ENCODE data around the gene ARHGEF28.

The ARHGEF28 gene

DNA sequence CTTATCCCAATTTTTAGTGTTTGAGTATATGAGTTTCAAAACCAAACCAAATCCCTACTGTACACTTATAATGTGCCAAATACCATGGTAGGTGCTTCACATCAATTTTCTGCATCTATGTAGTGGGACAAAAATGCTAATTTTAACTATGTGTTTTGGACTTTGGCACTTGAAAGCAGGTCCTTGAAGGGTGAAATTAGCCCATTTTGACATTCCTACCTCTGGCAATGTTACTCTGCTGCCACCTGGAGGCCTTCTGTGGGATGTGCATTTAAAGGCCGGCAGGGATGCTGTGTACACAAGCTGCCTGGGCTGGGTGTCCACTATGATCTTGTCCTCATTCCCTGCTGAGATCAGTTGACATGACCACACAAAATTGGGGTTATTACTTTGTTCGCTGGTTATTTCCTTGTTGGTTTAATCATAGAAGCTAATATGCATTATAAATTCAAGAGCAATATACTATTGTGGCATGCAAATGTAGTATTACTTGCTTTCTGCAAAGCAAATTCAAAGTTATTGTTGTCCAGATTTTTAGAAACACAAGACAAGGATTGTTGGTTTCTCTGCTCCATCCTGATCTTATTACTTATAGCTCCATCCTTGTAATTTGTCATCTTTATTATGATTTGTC is 166.8 kb downstream of the ARHGEF28 start:
- peak; percentile 39 for DNase-seq

- DNase-seq, result no peak
These were observed 167.9 kb downstream of the ARHGEF28 start for GRCh38 chr5:73793911-73794310.

- no peak for DNase-seq
These were observed 170.5 kb downstream of the ARHGEF28 start for GRCh38 chr5:73796164-73797131.

GRCh38 chr5:73797132-73797510 is 171.1 kb downstream of the ARHGEF28 start:
- DNase-seq, result no peak

GRCh38 chr5:73799401-73799972 is 173.5 kb downstream of the ARHGEF28 start:
- DNase-seq, result no peak

- no peak for DNase-seq
These were observed 175.7 kb downstream of the ARHGEF28 start for GRCh38 chr5:73801686-73802085.

GRCh38 chr5:73805449-73805848 is 179.5 kb downstream of the ARHGEF28 start:
- DNase-seq, result no peak

GRCh38 chr5:73808911-73809310 is 182.9 kb downstream of the ARHGEF28 start:
- DNase-seq, result no peak

- DNase-seq, result no peak
These were observed 184.4 kb downstream of the ARHGEF28 start for GRCh38 chr5:73810429-73810828.

GRCh38 chr5:73812457-73812856 is 186.5 kb downstream of the ARHGEF28 start:
- DNase-seq, result no peak

DNA sequence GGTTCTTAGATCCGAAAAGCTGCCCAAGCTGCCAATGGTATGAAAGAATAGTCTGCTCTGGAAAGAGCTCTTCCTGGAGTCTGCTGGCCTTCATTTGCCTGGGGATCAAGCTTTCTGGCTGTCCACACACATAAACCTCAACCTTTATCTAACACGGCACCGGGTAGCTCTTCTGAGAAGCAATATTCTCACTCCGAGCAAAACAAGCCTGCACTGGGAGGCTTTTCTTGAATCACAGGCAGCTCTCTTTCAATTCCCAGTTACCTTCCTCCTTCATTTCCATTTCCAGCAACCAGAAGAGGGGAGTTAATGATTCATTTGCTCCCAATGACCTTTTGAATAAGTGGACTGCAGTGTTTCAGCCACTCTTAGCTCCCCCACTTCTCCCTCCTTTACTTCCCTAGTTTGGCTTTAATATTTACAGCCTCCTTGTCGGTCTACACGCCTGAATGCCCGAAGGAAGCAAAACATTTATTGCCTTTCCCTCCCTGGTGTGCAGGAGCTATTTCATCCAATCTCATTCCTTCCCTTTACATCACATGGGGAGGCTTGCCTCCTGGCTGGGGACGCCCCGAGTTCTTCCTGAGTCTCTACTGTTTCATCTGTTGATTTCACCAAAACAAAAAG is 187.1 kb downstream of the ARHGEF28 start:
- no peak for DNase-seq

- DNase-seq, result no peak
These were observed 188.3 kb downstream of the ARHGEF28 start for GRCh38 chr5:73814233-73814846.

GRCh38 chr5:73815631-73816030 is 189.6 kb downstream of the ARHGEF28 start:
- no peak for DNase-seq

DNA sequence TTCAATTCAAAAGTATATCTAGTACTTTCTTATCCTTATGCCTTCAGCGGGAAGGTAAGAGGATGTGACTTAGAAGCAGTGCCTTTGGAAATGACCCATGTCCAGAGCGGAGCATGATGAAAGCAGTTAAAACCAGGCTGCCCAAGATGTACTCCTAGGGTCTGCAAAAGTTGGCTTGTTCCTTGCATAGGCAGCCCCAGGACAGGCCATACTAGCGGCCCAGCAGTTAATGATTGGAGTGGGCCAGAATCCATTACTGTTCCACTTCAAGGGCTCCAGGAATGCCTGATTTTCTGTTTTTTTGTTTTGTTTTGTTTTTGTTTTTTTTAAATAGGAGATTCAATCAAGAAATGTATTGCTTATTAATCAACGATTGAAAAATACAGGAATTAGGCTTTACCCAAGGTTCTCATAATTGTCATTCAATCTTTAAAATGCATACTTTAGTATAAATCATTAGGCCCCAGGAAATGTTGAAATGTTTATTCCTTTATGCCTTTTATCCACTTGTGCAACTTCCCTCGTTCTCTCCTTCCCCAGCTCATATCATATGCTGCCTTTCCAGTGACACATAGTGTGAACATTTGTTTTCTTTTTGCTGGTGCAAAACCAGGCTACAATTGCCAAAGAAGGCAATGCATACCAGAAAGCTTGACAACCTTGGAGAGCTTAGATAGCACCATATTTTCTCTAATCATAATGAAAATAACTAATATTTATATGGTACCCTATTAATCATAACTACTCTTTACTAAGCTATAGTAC is 190.8 kb downstream of the ARHGEF28 start:
- DNase-seq, result no peak

DNA sequence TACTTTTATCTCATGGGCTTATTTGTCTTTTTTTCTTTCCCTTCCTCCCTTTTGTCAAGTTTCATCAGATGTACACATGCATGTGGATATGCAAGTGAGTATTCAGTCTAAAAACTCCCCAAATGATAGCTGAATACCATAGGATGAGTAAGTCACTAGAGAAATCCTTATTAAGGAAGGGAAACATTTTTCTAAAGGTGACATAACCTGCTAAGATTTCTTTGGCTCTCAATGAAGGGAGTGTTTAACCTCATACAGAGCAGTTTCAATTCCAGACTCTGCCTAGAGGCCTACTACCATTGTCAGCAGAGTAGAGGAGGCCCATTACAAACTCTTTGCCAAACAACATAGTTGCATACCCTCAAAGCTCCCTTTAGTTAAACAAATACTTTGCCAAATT is 192.4 kb downstream of the ARHGEF28 start:
- DNase-seq, result no peak

DNA sequence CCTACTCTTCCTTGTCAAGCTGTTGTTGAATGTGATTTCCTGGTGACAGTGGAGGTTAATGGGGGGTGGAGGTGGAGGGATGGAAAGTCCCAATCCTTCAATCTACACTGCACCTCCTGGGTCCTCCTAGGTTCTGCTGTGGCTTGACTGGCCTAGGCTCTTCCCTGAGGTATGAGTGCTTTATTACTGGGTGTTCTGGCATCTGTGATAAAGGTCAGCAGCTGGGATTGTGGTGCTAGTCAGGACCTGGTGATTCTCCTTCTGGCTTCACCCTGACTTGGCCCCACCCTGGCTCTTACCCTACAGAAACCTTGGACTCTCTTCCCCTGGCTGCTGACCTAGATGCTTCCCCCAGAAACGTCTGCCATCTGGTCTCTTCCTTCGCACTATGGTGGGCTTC is 194.3 kb downstream of the ARHGEF28 start:
- DNase-seq, result no peak

- no peak for DNase-seq
These were observed 195.0 kb downstream of the ARHGEF28 start for GRCh38 chr5:73821003-73821402.

DNA sequence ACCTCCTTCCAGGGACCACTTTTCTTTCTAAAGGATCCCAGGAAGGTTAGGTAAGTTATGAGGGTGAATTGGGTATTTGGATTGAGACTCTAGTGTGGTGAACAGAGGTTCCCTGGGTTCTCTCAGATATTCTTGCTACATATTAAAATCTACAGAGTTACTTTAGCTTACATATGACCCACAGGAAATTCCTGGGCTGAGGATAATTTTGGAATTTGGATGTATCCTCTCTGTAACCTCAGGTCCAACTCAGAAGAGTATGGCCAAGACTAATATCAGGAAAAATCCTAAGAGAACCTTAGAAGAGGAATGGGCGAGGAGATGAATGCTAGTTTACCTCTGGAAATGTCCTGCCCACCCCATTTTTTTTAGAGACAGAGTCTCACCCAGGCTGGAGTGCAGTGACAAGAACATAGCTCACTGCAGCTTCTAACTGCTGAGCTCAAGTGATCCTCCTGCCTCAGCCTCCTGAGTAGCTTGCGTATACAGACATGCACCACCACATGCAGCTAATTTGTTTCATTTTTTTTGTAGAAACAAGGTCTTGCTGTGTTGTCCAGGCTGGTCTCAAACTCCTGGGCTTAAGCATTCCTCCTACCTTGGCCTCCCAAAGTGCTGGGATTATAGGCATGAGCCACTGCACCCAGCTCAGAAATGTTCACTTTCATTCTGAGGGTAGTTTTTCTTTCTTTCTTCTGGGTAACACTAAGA is 196.4 kb downstream of the ARHGEF28 start:
- DNase-seq, result no peak

DNA sequence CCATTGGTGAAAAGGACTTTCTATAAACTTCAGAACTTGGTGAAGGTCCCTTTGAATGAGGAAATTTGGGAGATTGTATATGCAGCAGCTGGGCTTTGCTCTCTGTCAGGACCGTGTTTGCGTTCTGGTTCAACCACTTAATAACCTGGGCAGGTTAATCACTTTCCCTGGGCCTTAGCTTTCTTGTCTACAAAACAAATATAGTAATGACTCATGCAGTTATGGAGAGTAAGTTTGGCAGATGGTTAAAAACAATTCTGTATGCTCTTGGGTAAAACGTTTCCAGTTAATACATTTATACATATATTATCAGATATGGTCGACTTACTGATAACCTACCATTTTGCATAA is 197.0 kb downstream of the ARHGEF28 start:
- DNase-seq, result no peak

DNA sequence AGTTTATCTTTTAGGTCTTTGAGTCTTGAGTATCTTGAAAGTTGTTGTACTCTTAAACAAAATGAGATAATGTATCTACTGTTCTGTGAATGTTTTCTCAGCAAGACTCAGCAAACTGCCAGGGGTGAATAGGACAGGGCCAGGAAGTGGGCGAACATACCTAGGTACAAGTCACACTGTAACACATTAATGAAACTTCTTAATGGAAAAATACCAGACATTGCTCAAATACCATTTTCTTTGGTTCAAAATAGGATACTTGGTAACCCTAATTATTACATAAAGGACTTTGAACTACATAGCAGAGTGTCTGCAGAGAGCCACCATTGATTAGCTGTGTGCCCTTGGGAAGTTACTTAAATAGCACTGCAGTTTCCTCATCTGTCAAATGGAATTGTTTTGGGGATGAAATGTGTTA is 197.5 kb downstream of the ARHGEF28 start:
- DNase-seq, result no peak

- DNase-seq, result no peak
These were observed 199.2 kb downstream of the ARHGEF28 start for GRCh38 chr5:73825199-73825598.

DNA sequence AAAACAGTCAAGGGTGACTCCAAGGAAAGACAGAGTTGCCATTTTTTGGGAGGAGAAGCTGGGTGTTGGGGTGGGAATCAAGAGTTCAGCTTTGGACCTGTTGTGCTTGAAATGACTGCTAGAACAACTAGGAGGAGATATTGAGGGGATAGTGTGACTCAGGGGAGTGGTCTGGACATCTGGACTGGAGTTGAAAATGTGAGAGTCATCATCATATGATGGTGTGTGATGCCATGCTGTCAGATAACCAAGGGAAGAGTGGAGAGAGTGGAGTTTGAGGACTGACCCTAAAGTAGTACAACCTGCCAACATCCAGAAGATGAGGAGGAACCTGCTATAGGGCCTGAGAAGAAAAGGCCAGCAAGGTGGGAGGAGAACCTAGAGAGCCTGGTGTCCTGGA is 199.7 kb downstream of the ARHGEF28 start:
- DNase-seq, result no peak
